ENCODE measurements around the gene ZSCAN12. TPM values are rescaled to one million over a fixed set of nuclear protein-coding genes. Genes with fewer than 3 reads are reported as not detected.

Gene ZSCAN12
- total RNA-seq, 2 experiments from 2014 or later, result 4.1 to 4.4 TPM

- CTCF ChIA-PET, result interaction anchor here (0.5 to 1.2 kb wide), 4 partner anchors 56 to 226 kb away, joined by 3 to 9 read pairs (median 4); partner anchors contain the start of genes ZKSCAN8 and ZSCAN16
- POLR2A ChIA-PET, result interaction anchor here (0.6 kb wide), 1 partner anchor 209 kb away, joined by 3 read pairs; no protein-coding TSS in a partner anchor
These were observed 49.4 kb downstream of the ZSCAN12 start, which contains the start of gene ZKSCAN3 for GRCh38 chr6:28349892-28350737. TSS of gene ZKSCAN3 (plus strand) at chr6:28349947. CDS start at chr6:28359587, 9,640 bp downstream.

GRCh38 chr6:28349344-28349891 lies 50.1 kb downstream of the ZSCAN12 start:
- ChIA-PET CTCF (interaction anchor here (0.5 to 1.2 kb wide), 4 partner anchors 55 to 225 kb away, joined by 3 to 9 read pairs (median 4); partner anchors contain the start of genes ZKSCAN8 and ZSCAN16), POLR2A (interaction anchor here (0.6 kb wide), 1 partner anchor 209 kb away, joined by 3 read pairs; no protein-coding TSS in a partner anchor)
- Mint-ChIP-seq H3K4me3 (peak overlapping the region; percentile 100), H3K27me3 (peaks cover 10% of the 10 kb centered on the region), H3K36me3 (peaks cover 1% of the 10 kb centered on the region), H3K27ac (peak overlapping the region; percentile 93), H3K4me1 (ENCODE audit: low read depth) (peaks cover 20% of the 10 kb centered on the region), H3K9me3 (no peaks in the 10 kb centered on the region)
- intact Hi-C loops (cut with micrococcal nuclease), result loop anchor here (1.0 to 2.0 kb wide), 3 partner anchors 13 to 209 kb away; partner anchors contain the start of genes ZKSCAN8, ZSCAN12 and ZSCAN31
- DNase-seq, result no peak

More at GRCh38 chr6:28349892-28350737, 49.4 kb downstream of the ZSCAN12 start, which contains the start of gene ZKSCAN3:
- intact Hi-C loops (cut with micrococcal nuclease), result loop anchor here (1.0 to 10.0 kb wide), 4 partner anchors 14 to 535 kb away; partner anchors contain the start of genes ZKSCAN8, ZSCAN12 and ZSCAN31
- Mint-ChIP-seq H3K27ac (peak within 1 kb of the TSS; percentile 93), H3K9me3 (no peaks in the 10 kb centered on the region), H3K27me3 (peaks cover 6% of the 10 kb centered on the region), H3K4me1 (ENCODE audit: low read depth) (peaks cover 20% of the 10 kb centered on the region), H3K36me3 (peaks cover 1% of the 10 kb centered on the region), H3K4me3 (peak within 1 kb of the TSS; percentile 100)
- peak; percentile 94 for DNase-seq

GRCh38 chr6:28347119-28347518 lies 52.4 kb downstream of the ZSCAN12 start:
- Mint-ChIP-seq H3K4me1 (ENCODE audit: low read depth) (peaks cover 20% of the 10 kb centered on the region), H3K36me3 (peaks cover 1% of the 10 kb centered on the region), H3K4me3 (no peak overlapping the region), H3K27ac (no peak overlapping the region), H3K9me3 (no peaks in the 10 kb centered on the region), H3K27me3 (peaks cover 21% of the 10 kb centered on the region)
- ChIA-PET CTCF (interaction anchor here (1.2 kb wide), 1 partner anchor 9 kb away, joined by 6 read pairs; no protein-coding TSS in a partner anchor), POLR2A (no interaction called here)
- intact Hi-C loops (cut with micrococcal nuclease), result no loop called here
- no peak for DNase-seq

- H3K27ac Mint-ChIP-seq, result no peak overlapping the region
- ChIA-PET POLR2A (no interaction called here), CTCF (no interaction called here)
- H3K27me3 Mint-ChIP-seq, result peaks cover 21% of the 10 kb centered on the region
- DNase-seq, result no peak
- peaks cover 9% of the 10 kb centered on the region for H3K36me3 Mint-ChIP-seq
- H3K4me3 Mint-ChIP-seq, result no peak overlapping the region
- peaks cover 5% of the 10 kb centered on the region for H3K4me1 Mint-ChIP-seq (ENCODE audit: low read depth)
- H3K9me3 Mint-ChIP-seq, result peaks cover 12% of the 10 kb centered on the region
- intact Hi-C loops (cut with micrococcal nuclease), result no loop called here
These were observed 54.3 kb downstream of the ZSCAN12 start for GRCh38 chr6:28345201-28345600.

- Mint-ChIP-seq H3K27ac (no peak overlapping the region), H3K27me3 (peaks cover 21% of the 10 kb centered on the region), H3K4me3 (no peak overlapping the region), H3K4me1 (ENCODE audit: low read depth) (no peaks in the 10 kb centered on the region), H3K9me3 (peaks cover 18% of the 10 kb centered on the region), H3K36me3 (peaks cover 13% of the 10 kb centered on the region)
- intact Hi-C loops (cut with micrococcal nuclease), result no loop called here
- DNase-seq, result no peak
- ChIA-PET POLR2A (no interaction called here), CTCF (no interaction called here)
These were observed 55.5 kb downstream of the ZSCAN12 start for GRCh38 chr6:28343898-28344677.

- H3K36me3 Mint-ChIP-seq, result peaks cover 13% of the 10 kb centered on the region
These were observed 59.0 kb downstream of the ZSCAN12 start for GRCh38 chr6:28340310-28341095.

GRCh38 chr6:28337121-28337520 lies 62.4 kb downstream of the ZSCAN12 start:
- intact Hi-C loops (cut with micrococcal nuclease), result loop anchor here (5.0 kb wide), 3 partner anchors 70 to 200 kb away; partner anchors contain the start of gene ZSCAN26
- Mint-ChIP-seq H3K9me3 (peaks cover 18% of the 10 kb centered on the region), H3K36me3 (peaks cover 13% of the 10 kb centered on the region), H3K27me3 (no peaks in the 10 kb centered on the region), H3K27ac (no peak overlapping the region), H3K4me3 (no peak overlapping the region), H3K4me1 (ENCODE audit: low read depth) (no peaks in the 10 kb centered on the region)
- CTCF ChIA-PET, result interaction anchor here (2.9 kb wide), 1 partner anchor 19 kb away, joined by 15 read pairs; no protein-coding TSS in a partner anchor
- POLR2A ChIA-PET, result interaction anchor here (1.1 kb wide), 1 partner anchor 499 kb away, joined by 3 read pairs; a partner anchor contains a TSS
- DNase-seq, result no peak

More at GRCh38 chr6:28340310-28341095, 59.0 kb downstream of the ZSCAN12 start:
- H3K4me3 Mint-ChIP-seq, result no peak overlapping the region
- intact Hi-C loops (cut with micrococcal nuclease), result no loop called here
- POLR2A ChIA-PET, result no interaction called here
- no peaks in the 10 kb centered on the region for H3K4me1 Mint-ChIP-seq (ENCODE audit: low read depth)
- no peak overlapping the region for H3K27ac Mint-ChIP-seq
- no peak for DNase-seq
- CTCF ChIA-PET, result interaction anchor here (1.5 kb wide), 1 partner anchor 16 kb away, joined by 6 read pairs; no protein-coding TSS in a partner anchor
- H3K9me3 Mint-ChIP-seq, result peaks cover 18% of the 10 kb centered on the region
- H3K27me3 Mint-ChIP-seq, result peaks cover 14% of the 10 kb centered on the region

- H3K4me1 Mint-ChIP-seq (ENCODE audit: low read depth), result no peaks in the 10 kb centered on the region
- POLR2A ChIA-PET, result interaction anchor here (1.0 to 1.5 kb wide), 4 partner anchors 69 to 498 kb away, joined by 3 to 6 read pairs (median 4); partner anchors contain the start of genes ZKSCAN8 and ZSCAN26
- H3K9me3 Mint-ChIP-seq, result peaks cover 18% of the 10 kb centered on the region
- CTCF ChIA-PET, result interaction anchor here (2.9 kb wide), 1 partner anchor 19 kb away, joined by 15 read pairs; no protein-coding TSS in a partner anchor
- H3K4me3 Mint-ChIP-seq, result no peak overlapping the region
- H3K27me3 Mint-ChIP-seq, result no peaks in the 10 kb centered on the region
- intact Hi-C loops (cut with micrococcal nuclease), result loop anchor here (1.0 to 5.0 kb wide), 4 partner anchors 13 to 199 kb away; partner anchors contain the start of genes ZKSCAN3 and ZSCAN26
- H3K36me3 Mint-ChIP-seq, result peaks cover 13% of the 10 kb centered on the region
- peak; percentile 33 for DNase-seq
- H3K27ac Mint-ChIP-seq, result no peak overlapping the region
These were observed 63.0 kb downstream of the ZSCAN12 start for GRCh38 chr6:28336284-28337120.

GRCh38 chr6:28335564-28336283 lies 63.8 kb downstream of the ZSCAN12 start, which contains the start of gene ZSCAN31:
TSS of gene ZSCAN31 (minus strand) at chr6:28336148. CDS start at chr6:28329683, 6,465 bp downstream.
- Mint-ChIP-seq H3K4me3 (no peak within 1 kb of the TSS), H3K27ac (no peak within 1 kb of the TSS), H3K4me1 (ENCODE audit: low read depth) (no peaks in the 10 kb centered on the region), H3K27me3 (no peaks in the 10 kb centered on the region), H3K9me3 (peaks cover 12% of the 10 kb centered on the region), H3K36me3 (peaks cover 11% of the 10 kb centered on the region)
- peak; percentile 88 for DNase-seq
- ChIA-PET POLR2A (interaction anchor here (1.0 to 1.5 kb wide), 5 partner anchors 68 to 497 kb away, joined by 3 to 6 read pairs (median 3); partner anchors contain the start of genes ZKSCAN8 and ZSCAN26), CTCF (interaction anchor here (2.9 kb wide), 1 partner anchor 20 kb away, joined by 15 read pairs; no protein-coding TSS in a partner anchor)
- intact Hi-C loops (cut with micrococcal nuclease), result loop anchor here (1.0 to 5.0 kb wide), 4 partner anchors 14 to 198 kb away; partner anchors contain the start of genes ZKSCAN3 and ZSCAN26
